H9 (cell line): ENCODE data around the gene C3orf62. TPM values are rescaled to one million over a fixed set of nuclear protein-coding genes. Genes with fewer than 3 reads are reported as not detected.

Experiments used
- DNase-seq: peaks from one replicate; pipeline ENCODE4 v3.0.0-alpha.2; 2017
- H2AFZ ChIP-seq: one replicate; pipeline ENCODE4 v1.6.1; 2013; ENCODE audit warnings: mild to moderate bottlenecking, low read length, control low read depth, moderate library complexity
- H2AK5ac ChIP-seq: 2 replicates; pipeline ENCODE4 v1.6.1; 2013; ENCODE audit warnings: low read length, control low read depth, mixed read lengths; ENCODE audit not compliant: insufficient read length
- H2BK120ac ChIP-seq: one replicate; pipeline ENCODE4 v1.6.1; 2013; ENCODE audit warnings: low read depth, mild to moderate bottlenecking, low read length, control low read depth, inconsistent platforms; ENCODE audit not compliant: poor library complexity, severe bottlenecking
- H2BK12ac ChIP-seq: 2 replicates; pipeline ENCODE4 v1.6.1; 2013; ENCODE audit warnings: low read length, control low read depth, mixed read lengths, low read depth; ENCODE audit not compliant: insufficient read length
- H2BK15ac ChIP-seq: 2 replicates; pipeline ENCODE4 v1.6.1; 2013; ENCODE audit warnings: low read depth, low read length, control low read depth
- H2BK20ac ChIP-seq: one replicate; pipeline ENCODE4 v1.6.1; 2013; ENCODE audit warnings: low read depth, mild to moderate bottlenecking, low read length, control low read depth, inconsistent platforms; ENCODE audit not compliant: poor library complexity, severe bottlenecking
- H2BK5ac ChIP-seq: 2 replicates; pipeline ENCODE4 v1.6.1; 2013; ENCODE audit warnings: low read length, control low read depth, mixed read lengths; ENCODE audit not compliant: insufficient read length
- H3K14ac ChIP-seq: 2 replicates; pipeline ENCODE4 v1.6.1; 2013; ENCODE audit warnings: low read length, control low read depth; ENCODE audit not compliant: insufficient read depth
- H3K18ac ChIP-seq: 2 replicates; pipeline ENCODE4 v1.6.1; 2013; ENCODE audit warnings: low read depth, mild to moderate bottlenecking, mixed read lengths, low read length, control low read depth; ENCODE audit not compliant: insufficient read length
- H3K23ac ChIP-seq: 2 replicates; pipeline ENCODE4 v1.6.1; 2013; ENCODE audit warnings: low read length, control low read depth, mixed read lengths, low read depth; ENCODE audit not compliant: insufficient read length
- H3K23me2 ChIP-seq: 2 replicates; pipeline ENCODE4 v1.6.1; 2013; ENCODE audit warnings: low read depth, mild to moderate bottlenecking, mixed read lengths, low read length, control low read depth; ENCODE audit not compliant: insufficient read length, poor library complexity, severe bottlenecking
- H3K27ac ChIP-seq: 2 replicates; pipeline ENCODE4 v1.5.1; 2013; ENCODE audit warnings: low read length, control low read depth, mixed read lengths, low read depth; ENCODE audit not compliant: insufficient read length
- H3K27me3 ChIP-seq: 2 replicates; pipeline ENCODE4 v1.6.1; 2013; ENCODE audit warnings: low read length, control low read depth, inconsistent platforms; ENCODE audit not compliant: insufficient read depth
- H3K4ac ChIP-seq: 2 replicates; pipeline ENCODE4 v1.6.1; 2013; ENCODE audit warnings: low read depth, mild to moderate bottlenecking, control low read depth, inconsistent platforms, low read length, moderate library complexity
- H3K4me1 ChIP-seq: 2 replicates; pipeline ENCODE4 v1.6.1; 2013; ENCODE audit warnings: low read length, control low read depth, inconsistent platforms; ENCODE audit not compliant: insufficient read depth
- H3K4me2 ChIP-seq: 2 replicates; pipeline ENCODE4 v1.6.1; 2013; ENCODE audit warnings: low read length, control low read depth, mixed read lengths; ENCODE audit not compliant: insufficient read length, insufficient read depth
- H3K56ac ChIP-seq: 2 replicates; pipeline ENCODE4 v1.6.1; 2013; ENCODE audit warnings: low read depth, mild to moderate bottlenecking, mixed read lengths, low read length, control low read depth; ENCODE audit not compliant: insufficient read length
- H3K79me1 ChIP-seq: 2 replicates; pipeline ENCODE4 v1.6.1; 2013; ENCODE audit warnings: low read depth, mild to moderate bottlenecking, moderate library complexity, low read length, control low read depth, inconsistent platforms; ENCODE audit not compliant: insufficient read depth, poor library complexity, severe bottlenecking
- H3K79me2 ChIP-seq: 2 replicates; pipeline ENCODE4 v1.6.1; 2013; ENCODE audit warnings: low read length, control low read depth, inconsistent platforms; ENCODE audit not compliant: insufficient read depth
- H3K9ac ChIP-seq: 2 replicates; pipeline ENCODE4 v1.6.1; 2013; ENCODE audit warnings: low read length, control low read depth, mixed read lengths; ENCODE audit not compliant: insufficient read length; ENCODE audit errors: extremely low read depth
- H3K9me3 ChIP-seq: one replicate; pipeline ENCODE4 v1.6.1; 2013; ENCODE audit warnings: low read depth, low read length, inconsistent platforms; ENCODE audit not compliant: control insufficient read depth
- H3T11ph ChIP-seq: one replicate; pipeline ENCODE4 v1.6.1; 2013; ENCODE audit warnings: mild to moderate bottlenecking, low read length, control low read depth, inconsistent platforms
- H4K20me1 ChIP-seq: one replicate; pipeline ENCODE4 v1.6.1; 2013; ENCODE audit not compliant: control insufficient read depth, insufficient read length, insufficient read depth
- H4K5ac ChIP-seq: 2 replicates; pipeline ENCODE4 v1.6.1; 2013; ENCODE audit warnings: low read depth, mild to moderate bottlenecking, mixed read lengths, low read length, control low read depth; ENCODE audit not compliant: insufficient read length
- H4K8ac ChIP-seq: replicated peaks from 2 replicates; pipeline ENCODE4 v1.6.1; 2013; ENCODE audit warnings: low read length, control low read depth, mixed read lengths, low read depth; ENCODE audit not compliant: insufficient read length
- H4K91ac ChIP-seq: 2 replicates; pipeline ENCODE4 v1.6.1; 2013; ENCODE audit warnings: low read depth, mild to moderate bottlenecking, moderate library complexity, mixed read lengths, low read length, control low read depth; ENCODE audit not compliant: insufficient read length
- H3K27ac Mint-ChIP-seq, 3 experiments: 2 replicates in 2 of 3; 3 replicates in 1 of 3; pipeline ENCODE4 v1.8.0; 2020 to 2021; ENCODE audit warnings: mixed read lengths in 3 of 3, mild to moderate bottlenecking in 1 of 3, moderate library complexity in 1 of 3
- H3K27me3 Mint-ChIP-seq: 2 replicates; pipeline ENCODE4 v1.8.0; 2021; ENCODE audit warnings: low read depth, mild to moderate bottlenecking, moderate library complexity, mixed read lengths
- H3K36me3 Mint-ChIP-seq, 3 experiments: 2 replicates in 2 of 3; 3 replicates in 1 of 3; pipeline ENCODE4 v1.8.0; 2020 to 2021; ENCODE audit warnings: low read depth in 3 of 3, mixed read lengths in 3 of 3; ENCODE audit not compliant: insufficient read depth in 1 of 3
- H3K4me1 Mint-ChIP-seq, 2 experiments: 2 replicates each; pipeline ENCODE4 v1.8.0; 2020; ENCODE audit warnings: mixed read lengths in 2 of 2
- H3K4me3 Mint-ChIP-seq, 2 experiments: 2 replicates in 1 of 2; 3 replicates in 1 of 2; pipeline ENCODE4 v1.8.0; 2020 to 2021; ENCODE audit warnings: mild to moderate bottlenecking in 2 of 2, mixed read lengths in 2 of 2, moderate library complexity in 1 of 2
- H3K9me3 Mint-ChIP-seq, 2 experiments: 2 replicates in 1 of 2; 3 replicates in 1 of 2; pipeline ENCODE4 v1.8.0; 2020; ENCODE audit warnings: mild to moderate bottlenecking in 2 of 2, mixed read lengths in 2 of 2, moderate library complexity in 1 of 2
- CTCF ChIP-seq: fragments of 200-600 bp; sonication (generic); conservative IDR thresholded peaks from 3 replicates; pipeline ENCODE4 v1.8.0; 2021; ENCODE audit warnings: antibody characterized with exemption, mild to moderate bottlenecking
- WGBS: extraction: QIAGEN DNeasy Blood & Tissue Kit; methylation state at CpG from one replicate; pipeline ENCODE4 v1.1.7; 2013; ENCODE audit warnings: missing lambda C conversion rate, low lambda C conversion rate, mixed read lengths; ENCODE audit not compliant: insufficient read length; ENCODE audit errors: extremely low coverage; 5-methylcytosine and 5-hydroxymethylcytosine counted together
- total RNA-seq: library from RNA; stranded (reverse); gene quantifications from 2 replicates; pipeline ENCODE4 v1.2.1, GENCODE V29; 2021

C3orf62 gene
- total RNA-seq, 1 experiment from 2014 or later, result 4.5 TPM

- Histone ChIP-seq H2BK20ac (no peak overlapping the region), H3K23me2 (no peaks in the 10 kb centered on the region), H4K20me1 (no peaks in the 10 kb centered on the region), H3K9me3 (no peaks in the 10 kb centered on the region), H2BK120ac (no peak overlapping the region), H3K56ac (no peak overlapping the region), H4K91ac (no peak overlapping the region), H3K4me1 (no peaks in the 10 kb centered on the region), H3K4ac (no peak overlapping the region), H3K14ac (no peak overlapping the region), H3K79me1 (no peaks in the 10 kb centered on the region), H3K79me2 (no peaks in the 10 kb centered on the region), H3K27ac (no peak overlapping the region), H2BK5ac (no peak overlapping the region), H4K8ac (no peak overlapping the region), H3K4me2 (no peak overlapping the region), H3K18ac (no peak overlapping the region), H2AFZ (no peak overlapping the region), H3K9ac (no peak overlapping the region), H2BK12ac (no peak overlapping the region), H3T11ph (no peak overlapping the region), H2BK15ac (no peak overlapping the region), H3K27me3 (no peaks in the 10 kb centered on the region), H2AK5ac (no peak overlapping the region), H3K23ac (no peak overlapping the region), H4K5ac (no peak overlapping the region)
- WGBS, result no CpG with 5 or more reads among the region's 10 CpGs
- Mint-ChIP-seq H3K36me3 (peaks cover 0 to 7% (median 0%) of the 10 kb centered on the region in 3 experiments; a peak in 1 of 7 replicates), H3K27me3 (no peaks in the 10 kb centered on the region), H3K9me3 (no peaks in the 10 kb centered on the region), H3K4me3 (no peak overlapping the region), H3K27ac (peak overlapping the region in 2 of 3 experiments; percentile 68 to 78; a peak in 3 of 7 replicates), H3K4me1 (no peaks in the 10 kb centered on the region)
- no peak for TF ChIP-seq CTCF
- DNase-seq, result no peak
Measured at GRCh38 chr3:49265661-49266386, 11.2 kb downstream of the C3orf62 start.
